Neural progenitor cell (in vitro differentiated cells): ENCODE results near the gene PLAC8L1.

Experiments used
- EZH2 ChIP-seq: fragments of 200-600 bp; sonication (generic); IDR thresholded peaks from 2 replicates; pipeline ENCODE4 v1.6.1; 2017; ENCODE audit warnings: antibody characterized with exemption, mild to moderate bottlenecking, moderate library complexity
- TF ChIP-seq, protein P1 (sequence below): fragments of 200-600 bp; sonication (generic); IDR thresholded peaks from 2 replicates; pipeline ENCODE4 v1.5.1; 2017; ENCODE audit warnings: antibody characterized with exemption, mild to moderate bottlenecking

DNA sequence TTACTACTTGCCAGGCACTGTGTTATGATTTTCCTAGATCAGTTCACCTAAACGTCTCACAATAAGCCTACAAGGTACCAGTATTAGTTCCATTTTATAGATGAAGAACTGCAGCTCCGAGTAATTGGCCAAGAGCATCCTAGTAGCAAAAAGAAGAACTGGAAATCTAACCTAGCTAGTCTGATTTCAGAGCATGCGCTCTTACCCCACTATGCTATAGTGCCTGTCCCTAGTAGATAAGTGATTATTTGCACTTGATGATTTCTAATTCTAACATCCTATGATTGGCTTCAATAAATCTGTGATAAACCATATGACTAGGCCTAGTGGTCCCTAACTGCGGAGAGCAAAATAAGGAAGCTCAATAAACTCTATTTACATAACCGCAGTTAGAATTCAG lies 7.1 kb upstream of the PLAC8L1 start:
- TF ChIP-seq, protein P1, sequence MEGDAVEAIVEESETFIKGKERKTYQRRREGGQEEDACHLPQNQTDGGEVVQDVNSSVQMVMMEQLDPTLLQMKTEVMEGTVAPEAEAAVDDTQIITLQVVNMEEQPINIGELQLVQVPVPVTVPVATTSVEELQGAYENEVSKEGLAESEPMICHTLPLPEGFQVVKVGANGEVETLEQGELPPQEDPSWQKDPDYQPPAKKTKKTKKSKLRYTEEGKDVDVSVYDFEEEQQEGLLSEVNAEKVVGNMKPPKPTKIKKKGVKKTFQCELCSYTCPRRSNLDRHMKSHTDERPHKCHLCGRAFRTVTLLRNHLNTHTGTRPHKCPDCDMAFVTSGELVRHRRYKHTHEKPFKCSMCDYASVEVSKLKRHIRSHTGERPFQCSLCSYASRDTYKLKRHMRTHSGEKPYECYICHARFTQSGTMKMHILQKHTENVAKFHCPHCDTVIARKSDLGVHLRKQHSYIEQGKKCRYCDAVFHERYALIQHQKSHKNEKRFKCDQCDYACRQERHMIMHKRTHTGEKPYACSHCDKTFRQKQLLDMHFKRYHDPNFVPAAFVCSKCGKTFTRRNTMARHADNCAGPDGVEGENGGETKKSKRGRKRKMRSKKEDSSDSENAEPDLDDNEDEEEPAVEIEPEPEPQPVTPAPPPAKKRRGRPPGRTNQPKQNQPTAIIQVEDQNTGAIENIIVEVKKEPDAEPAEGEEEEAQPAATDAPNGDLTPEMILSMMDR, result no peak
- no peak for TF ChIP-seq EZH2
